Muscle of leg (tissue), 11 donors: ENCODE measurements around the gene SORD. TPM values are rescaled to one million over a fixed set of nuclear protein-coding genes. Genes with fewer than 3 reads are reported as not detected.

ENCODE experiments used
- DNase-seq: peaks from one replicate; pipeline ENCODE4 v3.0.0; 2013
- H3K27ac ChIP-seq: one replicate; pipeline ENCODE4 v1.5.1; 2013; ENCODE audit warnings: mild to moderate bottlenecking, low read length, control low read depth
- H3K27me3 ChIP-seq: one replicate; pipeline ENCODE4 v1.6.1; 2013; ENCODE audit warnings: low read length; ENCODE audit not compliant: control insufficient read depth, insufficient read depth
- H3K36me3 ChIP-seq: one replicate; pipeline ENCODE4 v1.6.1; 2013; ENCODE audit warnings: low read length; ENCODE audit not compliant: control insufficient read depth, insufficient read depth
- H3K4me1 ChIP-seq: one replicate; pipeline ENCODE4 v1.6.1; 2013; ENCODE audit warnings: low read length; ENCODE audit not compliant: control insufficient read depth, insufficient read depth
- H3K4me3 ChIP-seq: one replicate; pipeline ENCODE4 v1.5.1; 2013; ENCODE audit warnings: low read length, control low read depth
- H3K9me3 ChIP-seq: replicated peaks from 2 replicates; pipeline ENCODE4 v1.6.1; 2013; ENCODE audit warnings: low read depth, low read length; ENCODE audit not compliant: control insufficient read depth
- WGBS: methylation state at CpG from one replicate; pipeline ENCODE4 v1.1.5; 2013; ENCODE audit warnings: missing lambda C conversion rate; ENCODE audit not compliant: insufficient coverage; 5-methylcytosine and 5-hydroxymethylcytosine counted together
- polyA plus RNA-seq, 8 donors: library from polyadenylated mRNA; unstranded; fragments of 120-200 nt; gene quantifications; one replicate each; pipeline versions ENCODE4 v1.2.1 to v1.2.3, GENCODE V29; 2013; ENCODE audit warnings: inconsistent platforms in 1 of 8, low replicate concordance in 1 of 8; ENCODE audit not compliant: insufficient read length in 8 of 8, insufficient read depth in 1 of 8
- total RNA-seq: library from RNA; stranded (reverse); fragments of 120-200 nt; gene quantifications from one replicate; pipeline ENCODE4 v1.2.4, GENCODE V29; 2013

Gene SORD
- total and polyA plus RNA-seq, 9 donors, result 6.3 to 11.8 (median 8.2) TPM

DNA sequence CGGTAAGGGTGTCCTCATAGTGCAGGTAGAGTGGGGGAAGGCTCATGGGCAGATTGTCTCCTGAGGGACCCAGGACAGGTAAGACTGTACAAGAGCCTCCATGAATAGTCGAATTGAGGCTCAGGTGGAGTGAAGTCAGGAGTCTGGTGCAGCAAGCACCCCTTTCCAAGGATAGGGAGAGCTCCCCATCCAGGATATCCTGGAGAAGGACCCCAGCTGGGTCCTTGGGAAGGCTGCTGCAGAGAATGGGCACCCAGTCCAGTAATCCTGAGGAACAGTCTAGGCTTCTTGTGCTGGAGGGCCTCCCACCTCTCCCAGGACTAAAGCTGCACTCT is 91.7 kb downstream of the SORD start:
- H3K27me3 ChIP-seq, result peaks cover 83% of the 10 kb centered on the region
- DNase-seq, result no peak
- H3K27ac ChIP-seq, result no peak overlapping the region
- H3K4me3 ChIP-seq, result no peak overlapping the region
- H3K4me1 ChIP-seq, result peaks cover 22% of the 10 kb centered on the region
- H3K9me3 ChIP-seq, result no peaks in the 10 kb centered on the region
- no CpG with 5 or more reads among the region's 2 CpGs for WGBS
- no peaks in the 10 kb centered on the region for H3K36me3 ChIP-seq

DNA sequence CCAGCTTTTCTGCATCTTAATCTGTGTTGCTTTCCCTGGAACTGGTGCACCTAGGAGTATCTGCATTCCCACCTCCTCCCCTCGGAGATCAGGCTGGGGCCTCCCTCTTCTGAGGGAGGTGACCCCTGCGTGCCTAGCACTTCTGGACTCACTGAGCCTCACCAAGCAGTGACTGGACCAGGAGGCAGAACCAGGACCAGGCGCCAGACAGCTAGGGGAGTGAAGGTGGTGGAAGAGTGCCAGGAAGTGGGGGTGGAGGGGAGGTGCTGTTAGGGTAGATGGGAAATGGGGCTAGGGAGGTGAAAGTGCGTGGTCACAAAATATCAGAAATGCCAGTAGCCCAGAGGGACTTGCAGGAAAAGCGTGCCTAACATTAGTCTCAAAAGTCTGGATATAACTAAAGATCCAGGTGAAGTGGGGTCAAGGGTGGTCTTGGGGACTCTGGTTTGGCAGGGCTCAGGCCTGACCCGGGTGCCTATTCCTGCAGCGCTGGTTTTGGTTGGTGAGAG is 92.4 kb downstream of the SORD start:
- Histone ChIP-seq H3K4me3 (no peak overlapping the region), H3K36me3 (no peaks in the 10 kb centered on the region), H3K4me1 (peaks cover 22% of the 10 kb centered on the region), H3K9me3 (no peaks in the 10 kb centered on the region), H3K27ac (no peak overlapping the region), H3K27me3 (peaks cover 78% of the 10 kb centered on the region)
- DNase-seq, result no peak
- WGBS, result 26% methylated on average over 6 of the region's 7 CpGs

DNA sequence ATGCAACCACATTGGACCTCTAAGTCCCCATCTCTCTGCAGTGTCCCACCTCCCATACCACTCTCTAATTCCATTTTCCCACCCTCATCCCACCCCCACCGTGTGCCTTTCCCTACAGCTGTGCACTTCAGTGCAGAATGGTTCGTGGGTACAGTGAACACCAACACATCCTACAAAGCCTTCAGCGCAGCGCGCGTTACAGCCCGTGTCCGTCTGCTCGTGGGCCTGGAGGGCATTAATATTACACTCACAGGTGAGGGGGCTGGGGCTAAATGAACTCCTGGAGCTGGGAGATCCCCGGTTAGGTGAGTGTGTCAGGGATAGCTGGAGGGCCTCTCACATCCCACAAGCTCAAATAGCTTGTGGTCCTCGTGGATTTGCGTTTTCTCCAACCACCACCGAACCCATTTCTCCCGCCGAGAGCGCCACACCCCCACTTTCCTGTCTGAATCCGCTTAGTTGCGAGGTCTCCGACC is 93.0 kb downstream of the SORD start:
- no peaks in the 10 kb centered on the region for H3K9me3 ChIP-seq
- 6% methylated on average over 11 of the region's 19 CpGs for WGBS
- no peaks in the 10 kb centered on the region for H3K36me3 ChIP-seq
- H3K27me3 ChIP-seq, result peaks cover 78% of the 10 kb centered on the region
- no peak for DNase-seq
- peaks cover 22% of the 10 kb centered on the region for H3K4me1 ChIP-seq
- H3K27ac ChIP-seq, result no peak overlapping the region
- no peak overlapping the region for H3K4me3 ChIP-seq

DNA sequence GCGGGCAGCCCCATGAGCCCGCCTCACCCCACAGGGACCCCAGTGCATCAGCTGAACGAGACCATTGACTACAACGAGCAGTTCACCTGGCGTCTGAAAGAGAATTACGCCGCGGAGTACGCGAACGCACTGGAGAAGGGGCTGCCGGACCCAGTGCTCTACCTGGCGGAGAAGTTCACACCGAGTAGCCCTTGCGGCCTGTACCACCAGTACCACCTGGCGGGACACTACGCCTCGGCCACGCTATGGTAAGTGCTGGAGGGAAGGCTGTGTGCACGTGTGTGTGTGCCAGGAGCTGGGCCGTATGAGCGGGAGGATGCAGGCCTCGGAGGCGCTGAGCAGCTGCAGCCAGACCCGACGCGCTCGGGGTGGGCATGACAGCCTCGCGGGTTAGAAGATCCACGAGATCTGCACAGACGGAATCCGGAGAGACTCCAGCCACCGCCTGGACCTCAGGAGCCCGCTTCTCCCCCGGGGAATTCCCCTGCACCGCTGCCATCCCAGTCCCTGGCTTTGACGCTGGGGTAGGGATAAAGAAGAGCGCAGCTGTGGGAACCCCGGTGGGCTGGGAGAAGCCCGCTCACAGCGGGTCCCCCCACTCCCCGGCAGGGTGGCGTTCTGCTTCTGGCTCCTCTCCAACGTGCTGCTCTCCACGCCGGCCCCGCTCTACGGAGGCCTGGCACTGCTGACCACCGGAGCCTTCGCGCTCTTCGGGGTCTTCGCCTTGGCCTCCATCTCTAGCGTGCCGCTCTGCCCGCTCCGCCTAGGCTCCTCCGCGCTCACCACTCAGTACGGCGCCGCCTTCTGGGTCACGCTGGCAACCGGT is 93.7 kb downstream of the SORD start:
- Histone ChIP-seq H3K27ac (no peak overlapping the region), H3K27me3 (peaks cover 77% of the 10 kb centered on the region), H3K4me1 (peaks cover 22% of the 10 kb centered on the region), H3K36me3 (no peaks in the 10 kb centered on the region), H3K4me3 (no peak overlapping the region), H3K9me3 (no peaks in the 10 kb centered on the region)
- no peak for DNase-seq
- 3% methylated on average over 63 of the region's 65 CpGs for WGBS

DNA sequence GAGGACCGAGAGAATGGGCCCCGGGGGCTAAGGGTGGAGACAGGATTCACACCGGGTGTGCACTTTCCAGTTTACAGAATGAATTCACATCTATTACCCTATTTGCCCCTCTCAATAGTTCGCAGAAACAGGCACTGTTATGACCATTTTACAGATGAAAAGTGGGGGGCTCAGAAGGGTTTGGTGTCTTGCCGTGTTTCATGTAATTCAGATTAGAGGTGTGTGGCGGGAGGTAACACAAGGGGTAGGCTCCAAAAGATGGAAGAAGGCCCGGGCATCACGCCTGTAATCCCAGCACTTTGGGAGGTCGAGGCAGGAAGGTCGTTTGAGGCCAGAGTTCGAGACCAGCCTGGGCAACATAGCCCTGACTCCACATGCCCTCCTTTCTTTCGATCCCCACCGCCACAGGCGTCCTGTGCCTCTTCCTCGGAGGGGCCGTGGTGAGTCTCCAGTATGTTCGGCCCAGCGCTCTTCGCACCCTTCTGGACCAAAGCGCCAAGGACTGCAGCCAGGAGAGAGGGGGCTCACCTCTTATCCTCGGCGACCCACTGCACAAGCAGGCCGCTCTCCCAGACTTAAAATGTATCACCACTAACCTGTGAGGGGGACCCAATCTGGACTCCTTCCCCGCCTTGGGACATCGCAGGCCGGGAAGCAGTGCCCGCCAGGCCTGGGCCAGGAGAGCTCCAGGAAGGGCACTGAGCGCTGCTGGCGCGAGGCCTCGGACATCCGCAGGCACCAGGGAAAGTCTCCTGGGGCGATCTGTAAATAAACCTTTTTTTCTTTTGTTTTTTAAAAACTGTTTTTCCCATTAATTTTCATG is 94.5 kb downstream of the SORD start:
- Histone ChIP-seq H3K4me1 (peaks cover 20% of the 10 kb centered on the region), H3K9me3 (no peaks in the 10 kb centered on the region), H3K36me3 (no peaks in the 10 kb centered on the region), H3K27ac (no peak overlapping the region), H3K4me3 (no peak overlapping the region), H3K27me3 (peaks cover 74% of the 10 kb centered on the region)
- WGBS, result 19% methylated on average over 19 of the region's 33 CpGs
- DNase-seq, result no peak

DNA sequence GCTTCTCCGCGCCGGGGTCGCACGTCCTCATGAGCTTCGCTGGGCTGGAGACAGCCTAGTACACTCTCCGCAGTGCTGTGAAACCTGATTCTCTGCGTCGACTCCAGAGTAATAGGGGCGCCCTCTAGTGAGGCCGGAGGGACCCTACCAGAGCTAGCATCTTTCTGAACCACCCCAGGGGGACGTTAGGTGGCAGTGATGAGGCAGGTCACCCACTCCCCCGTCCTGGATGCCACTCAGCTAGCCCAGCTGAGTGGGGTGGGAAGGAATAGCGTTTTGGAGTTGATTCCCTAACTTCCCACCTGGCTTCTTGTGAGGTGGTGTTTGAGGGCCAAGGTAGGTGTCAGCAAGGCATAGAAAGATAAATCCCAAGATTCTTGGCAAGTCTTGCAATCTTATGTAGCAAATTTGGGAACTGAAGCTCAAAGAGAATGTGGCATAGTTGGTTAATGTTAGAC is 95.2 kb downstream of the SORD start:
- H3K36me3 ChIP-seq, result no peaks in the 10 kb centered on the region
- peaks cover 72% of the 10 kb centered on the region for H3K27me3 ChIP-seq
- no peaks in the 10 kb centered on the region for H3K9me3 ChIP-seq
- peaks cover 16% of the 10 kb centered on the region for H3K4me1 ChIP-seq
- H3K4me3 ChIP-seq, result no peak overlapping the region
- peak; percentile 94 for DNase-seq
- WGBS, result 2% methylated on average over 7 of the region's 14 CpGs
- H3K27ac ChIP-seq, result no peak overlapping the region

DNA sequence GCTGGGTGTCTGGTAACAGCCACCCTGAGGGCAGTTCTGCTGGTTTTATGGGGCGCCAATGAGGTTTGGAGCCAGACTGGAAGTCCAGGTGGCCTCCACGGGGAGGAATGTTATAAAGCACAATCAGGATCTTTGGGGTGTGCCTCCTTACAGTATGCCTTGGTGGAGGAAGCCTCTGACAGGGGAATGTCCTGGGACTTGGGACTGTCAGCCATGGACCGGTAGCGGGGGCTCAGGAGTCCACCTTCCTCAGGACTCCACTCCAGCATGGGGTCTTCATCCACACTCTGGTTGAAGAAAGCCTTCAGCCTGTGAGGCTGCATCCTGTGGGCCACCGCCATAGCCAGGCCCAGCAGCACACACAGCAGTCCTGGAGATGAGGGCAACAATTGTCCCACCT is 96.0 kb downstream of the SORD start:
- Histone ChIP-seq H3K27me3 (peaks cover 64% of the 10 kb centered on the region), H3K4me3 (no peak overlapping the region), H3K4me1 (peaks cover 16% of the 10 kb centered on the region), H3K9me3 (no peaks in the 10 kb centered on the region), H3K36me3 (no peaks in the 10 kb centered on the region), H3K27ac (no peak overlapping the region)
- 80% methylated on average over 5 of the region's 5 CpGs for WGBS
- DNase-seq, result no peak

DNA sequence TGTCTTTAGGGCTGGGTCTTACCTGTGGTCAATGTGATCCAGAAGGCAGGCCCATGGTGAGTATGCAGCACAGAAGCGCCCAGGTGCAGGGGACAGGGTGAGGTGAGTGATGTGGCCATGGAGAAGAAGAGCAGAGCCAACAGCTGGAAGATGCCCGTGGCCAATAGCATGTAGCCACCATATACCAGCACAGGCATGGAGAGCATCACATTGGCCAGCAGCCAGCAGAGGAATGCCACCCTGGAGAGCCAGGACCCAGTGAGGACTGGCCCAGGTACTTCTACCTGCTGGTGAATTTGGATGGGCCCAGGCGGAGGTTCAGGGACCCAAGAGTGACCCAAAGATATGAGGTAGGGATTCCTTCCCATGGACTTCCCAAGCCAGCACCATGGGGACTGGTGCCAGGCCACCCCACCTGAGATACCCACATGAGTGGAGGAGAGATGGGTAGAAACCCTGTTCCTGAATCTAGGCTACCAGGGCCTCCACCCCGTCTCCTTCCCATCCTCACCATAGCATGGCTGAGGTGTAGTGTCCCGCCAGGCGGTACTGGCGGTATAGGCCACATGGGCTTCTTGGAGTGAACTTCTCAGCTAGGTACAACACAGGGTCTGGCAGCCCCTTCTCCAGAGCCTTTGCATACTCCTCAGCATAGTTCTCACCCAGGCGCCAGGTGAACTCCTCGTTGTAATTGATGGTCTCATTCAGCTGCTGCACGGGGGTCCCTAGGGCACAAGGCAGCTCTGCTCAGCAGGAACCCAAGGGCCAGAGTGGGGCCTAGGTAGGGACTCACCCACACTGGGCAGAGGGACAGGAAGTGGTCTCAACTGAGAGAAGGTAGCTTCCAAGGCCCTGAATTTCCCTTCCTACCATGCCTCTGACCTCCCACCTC is 97.3 kb downstream of the SORD start:
- Histone ChIP-seq H3K27me3 (peaks cover 57% of the 10 kb centered on the region), H3K36me3 (no peaks in the 10 kb centered on the region), H3K4me1 (peaks cover 14% of the 10 kb centered on the region), H3K9me3 (no peaks in the 10 kb centered on the region), H3K27ac (no peak overlapping the region), H3K4me3 (no peak overlapping the region)
- DNase-seq, result no peak
- 94% methylated on average over 7 of the region's 10 CpGs for WGBS

DNA sequence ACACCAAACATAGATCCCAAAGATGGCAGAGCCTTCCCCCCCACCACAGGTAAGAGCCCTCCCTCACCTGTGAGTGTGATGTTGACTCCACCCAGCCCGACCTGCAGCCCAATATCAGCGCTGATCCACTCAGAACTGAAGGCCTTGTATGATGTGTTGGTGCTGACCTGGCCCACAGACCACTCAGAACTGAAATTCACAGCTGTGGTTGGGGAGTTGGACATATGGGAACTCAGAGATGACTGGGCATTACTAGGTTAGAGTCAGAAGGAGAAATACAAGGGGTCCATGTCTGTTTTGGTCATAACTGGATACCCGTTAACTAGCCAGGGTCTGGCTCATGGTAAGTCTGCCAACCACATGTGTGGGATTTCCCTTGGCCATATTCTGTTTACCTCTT is 98.0 kb downstream of the SORD start:
- WGBS, result no CpG with 5 or more reads among the region's 3 CpGs
- Histone ChIP-seq H3K9me3 (no peaks in the 10 kb centered on the region), H3K4me3 (no peak overlapping the region), H3K4me1 (peaks cover 14% of the 10 kb centered on the region), H3K27me3 (peaks cover 56% of the 10 kb centered on the region), H3K36me3 (no peaks in the 10 kb centered on the region), H3K27ac (no peak overlapping the region)
- DNase-seq, result no peak
